H1 (cell line): ENCODE results near the gene FAAP100. TPM values are rescaled to one million over a fixed set of nuclear protein-coding genes. Genes with fewer than 3 reads are reported as not detected.

Experiments
- ATF3 ChIP-seq: IDR thresholded peaks from 2 replicates; pipeline ENCODE4 v1.6.1; 2011; ENCODE audit warnings: low read depth, mild to moderate bottlenecking, low read length; ENCODE audit not compliant: insufficient read depth
- CTCF ChIP-seq, 3 experiments: IDR thresholded peaks; 1 replicate in 2 of 3; 2 replicates in 1 of 3; pipeline versions ENCODE4 v1.5.1 to v1.6.1; 2011; ENCODE audit warnings: low read length in 3 of 3, mild to moderate bottlenecking in 3 of 3, inconsistent platforms in 2 of 3, low read depth in 1 of 3, moderate library complexity in 1 of 3; ENCODE audit not compliant: insufficient read depth in 1 of 3; ENCODE audit errors: control extremely low read depth in 1 of 3
- FOSL1 ChIP-seq: IDR thresholded peaks from 2 replicates; pipeline ENCODE4 v1.6.1; 2011; ENCODE audit warnings: mild to moderate bottlenecking, low read depth, low read length, moderate library complexity; ENCODE audit not compliant: insufficient read depth
- NANOG ChIP-seq: IDR thresholded peaks from 2 replicates; pipeline ENCODE4 v1.6.1; 2011; ENCODE audit warnings: low read length, low read depth, mild to moderate bottlenecking, inconsistent platforms; ENCODE audit not compliant: insufficient read depth, poor library complexity, severe bottlenecking
- POLR2A ChIP-seq, 2 experiments: IDR thresholded peaks; 1 replicate in 1 of 2; 2 replicates in 1 of 2; pipeline ENCODE4 v1.6.1; 2011; ENCODE audit warnings: low read depth in 2 of 2, low read length in 2 of 2, mild to moderate bottlenecking in 2 of 2; ENCODE audit errors: control extremely low read depth in 1 of 2
- polyA plus RNA-seq, 7 experiments: library from polyadenylated mRNA; depleted of rRNA in 3 of 7; stranded (reverse) in 5 of 7; unstranded in 2 of 7; fragments of >200 nt in 5 of 7; fragments of 200-250 nt in 2 of 7; gene quantifications; 1 replicate in 5 of 7; 2 replicates in 1 of 7; 4 replicates in 1 of 7; pipeline versions ENCODE4 v1.2.1 to v1.2.3, GENCODE V29; 2011 to 2013; ENCODE audit warnings: missing spikeins in 2 of 7, mixed read lengths in 2 of 7
- total RNA-seq: library from RNA; stranded (reverse); fragmentation: NEBNext Ultra II Directional; extraction: Animal tissue kit (Norgen Biotek cat#: 25700); gene quantifications from 2 replicates; pipeline ENCODE4 v1.2.1, GENCODE V29; 2021

The FAAP100 gene
- total and polyA plus RNA-seq, 2 of the 8 experiments (the other 6 are each of a cell fraction or from before 2014, with no cell fraction given) = 23.2 to 41.8 TPM

DNA sequence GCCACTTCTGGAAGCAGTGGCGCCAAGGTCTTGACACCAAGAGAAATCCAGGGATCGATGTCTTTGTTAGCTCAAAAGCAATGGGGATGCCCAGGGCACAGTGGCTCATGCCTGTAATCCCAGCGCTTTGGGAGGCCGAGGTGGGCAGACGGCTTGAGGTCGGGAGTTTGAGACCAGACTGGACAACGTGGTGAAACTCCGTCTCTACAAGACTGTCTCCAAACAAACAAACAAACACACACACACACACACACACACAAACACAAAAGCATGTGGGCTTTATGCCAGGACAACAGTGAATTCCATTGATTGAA, 22.4 kb upstream of the FAAP100 start (continued):
- TF ChIP-seq ATF3 (no peak), CTCF (IDR thresholded peaks at IDR 0.05; ENCODE audit: control extremely low read depth in 1 of 3, insufficient read depth in 1 of 3, low read depth in 1 of 3, low read length in 3 of 3) (no peak), NANOG (no peak), POLR2A (IDR thresholded peaks at IDR 0.05; ENCODE audit: control extremely low read depth in 1 of 2, low read depth in 2 of 2, low read length in 2 of 2) (no peak), FOSL1 (no peak)
